Rectal smooth muscle tissue (tissue), 1 donor: ENCODE measurements around the gene POLD3.
A peak's percentile ranks its signal among the peaks of the same experiment; 100 is the strongest.

ENCODE experiments used
- H3K27ac ChIP-seq: one replicate; pipeline ENCODE4 v1.7.0; 2013; ENCODE audit warnings: low read depth, low read length, inconsistent platforms
- H3K27me3 ChIP-seq: one replicate; pipeline ENCODE4 v1.7.0; 2013; ENCODE audit warnings: low read length; ENCODE audit not compliant: control insufficient read depth, insufficient read depth
- H3K36me3 ChIP-seq: one replicate; pipeline ENCODE4 v1.7.0; 2013; ENCODE audit warnings: low read length; ENCODE audit not compliant: control insufficient read depth, insufficient read depth
- H3K4me1 ChIP-seq: one replicate; pipeline ENCODE4 v1.7.0; 2013; ENCODE audit warnings: low read length; ENCODE audit not compliant: control insufficient read depth, insufficient read depth
- H3K4me3 ChIP-seq: one replicate; pipeline ENCODE4 v1.7.0; 2013; ENCODE audit warnings: low read length
- H3K9ac ChIP-seq: one replicate; pipeline ENCODE4 v1.7.0; 2013; ENCODE audit warnings: low read length

The POLD3 gene

GRCh38 chr11:74672332-74672955 lies 80.1 kb downstream of the POLD3 start:
- Histone ChIP-seq H3K4me1 (peaks cover 16% of the 10 kb centered on the region), H3K9ac (no peak overlapping the region), H3K4me3 (no peak overlapping the region), H3K36me3 (no peaks in the 10 kb centered on the region), H3K27me3 (no peaks in the 10 kb centered on the region), H3K27ac (peak overlapping the region; percentile 91)

- Histone ChIP-seq H3K9ac (no peak overlapping the region), H3K27ac (peak overlapping the region; percentile 91), H3K4me3 (no peak overlapping the region), H3K36me3 (no peaks in the 10 kb centered on the region), H3K4me1 (peaks cover 16% of the 10 kb centered on the region), H3K27me3 (no peaks in the 10 kb centered on the region)
These were observed 80.7 kb downstream of the POLD3 start for GRCh38 chr11:74672956-74673692.

GRCh38 chr11:74673693-74674360 lies 81.4 kb downstream of the POLD3 start:
- H3K9ac ChIP-seq: no peak overlapping the region
- H3K4me3 ChIP-seq: no peak overlapping the region
- peaks cover 16% of the 10 kb centered on the region for H3K4me1 ChIP-seq
- H3K36me3 ChIP-seq: no peaks in the 10 kb centered on the region
- no peaks in the 10 kb centered on the region for H3K27me3 ChIP-seq
- H3K27ac ChIP-seq: peak overlapping the region; percentile 91

GRCh38 chr11:74675761-74676160 lies 83.4 kb downstream of the POLD3 start:
- Histone ChIP-seq H3K9ac (no peak overlapping the region), H3K4me1 (peaks cover 16% of the 10 kb centered on the region), H3K36me3 (no peaks in the 10 kb centered on the region), H3K27me3 (no peaks in the 10 kb centered on the region), H3K4me3 (no peak overlapping the region), H3K27ac (no peak overlapping the region)

GRCh38 chr11:74676596-74676995 lies 84.2 kb downstream of the POLD3 start:
- no peak overlapping the region for H3K4me3 ChIP-seq
- no peaks in the 10 kb centered on the region for H3K27me3 ChIP-seq
- H3K4me1 ChIP-seq: peaks cover 21% of the 10 kb centered on the region
- H3K36me3 ChIP-seq: no peaks in the 10 kb centered on the region
- H3K9ac ChIP-seq: no peak overlapping the region
- no peak overlapping the region for H3K27ac ChIP-seq

- Histone ChIP-seq H3K9ac (no peak overlapping the region), H3K27ac (no peak overlapping the region), H3K4me1 (peaks cover 22% of the 10 kb centered on the region), H3K4me3 (no peak overlapping the region), H3K27me3 (no peaks in the 10 kb centered on the region), H3K36me3 (no peaks in the 10 kb centered on the region)
These were observed 84.7 kb downstream of the POLD3 start for GRCh38 chr11:74677131-74677530.

- peaks cover 19% of the 10 kb centered on the region for H3K4me1 ChIP-seq
- H3K9ac ChIP-seq: no peak overlapping the region
- no peak overlapping the region for H3K4me3 ChIP-seq
- H3K27ac ChIP-seq: no peak overlapping the region
- H3K27me3 ChIP-seq: no peaks in the 10 kb centered on the region
- no peaks in the 10 kb centered on the region for H3K36me3 ChIP-seq
These were observed 85.7 kb downstream of the POLD3 start for GRCh38 chr11:74678041-74678440.

GRCh38 chr11:74678591-74679512 lies 86.5 kb downstream of the POLD3 start:
- H3K27ac ChIP-seq: no peak overlapping the region
- no peaks in the 10 kb centered on the region for H3K27me3 ChIP-seq
- H3K9ac ChIP-seq: no peak overlapping the region
- H3K4me3 ChIP-seq: no peak overlapping the region
- peaks cover 14% of the 10 kb centered on the region for H3K4me1 ChIP-seq
- H3K36me3 ChIP-seq: no peaks in the 10 kb centered on the region

- Histone ChIP-seq H3K36me3 (no peaks in the 10 kb centered on the region), H3K4me1 (peaks cover 20% of the 10 kb centered on the region), H3K4me3 (no peak overlapping the region), H3K9ac (no peak overlapping the region), H3K27me3 (no peaks in the 10 kb centered on the region), H3K27ac (no peak overlapping the region)
These were observed 87.1 kb downstream of the POLD3 start for GRCh38 chr11:74679513-74679865.

- H3K4me3 ChIP-seq: no peak overlapping the region
- H3K4me1 ChIP-seq: peaks cover 20% of the 10 kb centered on the region
- H3K36me3 ChIP-seq: no peaks in the 10 kb centered on the region
- H3K9ac ChIP-seq: no peak overlapping the region
- no peaks in the 10 kb centered on the region for H3K27me3 ChIP-seq
- H3K27ac ChIP-seq: no peak overlapping the region
These were observed 87.8 kb downstream of the POLD3 start for GRCh38 chr11:74680035-74680671.

- Histone ChIP-seq H3K4me3 (no peak overlapping the region), H3K27ac (peak overlapping the region; percentile 56), H3K27me3 (no peaks in the 10 kb centered on the region), H3K36me3 (no peaks in the 10 kb centered on the region), H3K9ac (no peak overlapping the region), H3K4me1 (peaks cover 20% of the 10 kb centered on the region)
These were observed 88.5 kb downstream of the POLD3 start for GRCh38 chr11:74680703-74681531.
